NCI-H82 treated with DMSO at 0.1 percent for 48 hours (cell line): ENCODE measurements around the gene GPLD1.

Source experiments
- DNase-seq: peaks from one replicate; lab custom pipeline; 2025; ENCODE audit not compliant: unreplicated experiment; lab: John Stamatoyannopoulos, UW

GPLD1 gene

DNA sequence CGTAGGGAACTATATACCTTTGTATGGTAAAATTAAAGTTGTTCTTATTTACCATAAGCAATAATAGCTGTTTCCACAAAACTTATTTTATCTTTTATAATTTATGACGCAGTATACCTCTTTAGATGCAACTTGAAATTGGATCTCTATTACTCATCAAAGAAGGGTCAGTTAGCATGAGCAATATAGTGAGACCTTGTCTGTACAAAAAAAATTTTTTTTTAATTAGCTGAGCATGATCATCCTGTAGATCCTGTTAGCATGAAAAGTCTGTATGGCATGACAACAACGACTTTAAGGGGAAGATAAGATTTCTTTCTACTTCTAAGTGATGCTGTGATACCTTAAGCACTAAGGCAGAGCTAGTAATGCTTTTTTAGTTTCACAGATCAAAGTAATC is 11.3 kb upstream of the GPLD1 start:
- no peak for DNase-seq

DNA sequence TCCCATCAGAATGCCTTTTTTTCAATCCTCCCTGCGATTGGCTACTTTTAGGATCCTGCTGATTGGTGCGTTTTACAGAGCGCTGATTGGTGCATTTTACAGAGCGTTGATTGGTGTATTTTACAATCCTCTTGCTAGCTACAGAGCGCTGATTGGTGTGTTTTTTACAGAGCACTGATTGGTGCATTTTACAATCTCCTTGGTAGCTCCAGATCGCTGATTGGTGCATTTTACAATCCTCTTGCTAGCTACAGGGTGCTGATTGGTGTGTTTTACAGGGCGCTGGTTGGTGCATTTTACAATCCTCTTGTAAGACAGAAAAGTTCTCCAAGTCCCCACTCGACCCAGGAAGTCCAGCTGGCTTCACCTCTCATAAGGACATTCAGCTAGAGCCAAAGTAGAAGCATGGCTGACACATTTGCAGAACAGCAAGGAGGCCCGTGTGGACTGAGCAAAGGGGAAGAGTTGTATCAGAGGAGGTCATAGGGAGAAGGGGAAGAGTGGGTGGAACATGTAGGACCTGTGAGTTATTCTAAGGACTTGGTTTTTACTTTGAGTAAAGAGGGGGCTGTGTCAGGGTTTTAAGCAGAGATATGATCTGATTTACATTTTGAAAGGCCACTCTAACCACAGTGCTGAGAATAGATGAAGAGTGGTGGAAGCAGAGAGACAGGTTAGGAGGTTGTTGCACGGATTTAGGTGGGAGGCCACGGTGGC is 8.0 kb upstream of the GPLD1 start:
- DNase-seq = no peak

DNA sequence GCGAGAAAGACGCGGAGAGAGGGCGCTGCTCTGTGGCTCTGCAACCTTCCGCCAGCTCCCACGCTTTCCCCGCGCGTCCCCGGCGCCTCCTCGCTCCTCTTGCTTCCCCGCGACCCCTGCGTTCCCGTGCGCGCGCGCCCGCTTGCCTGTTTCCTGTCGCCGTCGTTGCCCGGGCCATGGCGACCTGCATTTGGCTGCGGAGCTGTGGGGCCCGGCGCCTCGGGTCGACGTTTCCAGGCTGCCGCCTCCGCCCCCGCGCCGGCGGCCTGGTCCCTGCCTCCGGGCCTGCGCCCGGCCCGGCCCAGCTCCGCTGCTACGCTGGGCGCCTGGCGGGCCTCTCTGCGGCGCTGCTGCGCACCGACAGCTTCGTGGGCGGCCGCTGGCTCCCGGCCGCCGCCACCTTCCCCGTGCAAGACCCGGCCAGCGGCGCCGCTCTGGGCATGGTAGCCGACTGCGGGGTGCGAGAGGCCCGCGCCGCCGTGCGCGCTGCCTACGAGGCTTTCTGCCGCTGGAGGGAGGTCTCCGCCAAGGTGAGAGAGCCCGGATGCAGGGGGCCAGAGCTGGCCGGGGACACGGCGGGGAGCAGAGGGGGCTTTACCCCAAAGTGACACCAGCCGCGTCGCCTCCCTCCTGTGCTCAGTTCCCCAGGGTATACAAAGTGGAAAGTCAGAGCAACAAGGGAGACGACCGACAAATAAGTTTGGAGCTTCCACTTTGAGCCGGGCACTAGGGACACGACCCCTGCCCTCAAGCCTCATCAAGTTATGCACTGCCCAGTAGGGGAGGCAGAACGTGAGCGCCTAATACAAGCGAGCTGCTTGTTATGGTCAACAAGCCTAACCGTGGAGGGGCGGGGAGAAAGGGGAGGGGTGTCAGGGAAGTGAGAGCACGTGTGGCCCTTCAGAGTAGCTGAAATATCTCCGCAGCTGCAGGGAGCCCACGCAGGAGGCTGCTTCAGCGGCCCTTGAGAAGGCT is 5.7 kb upstream of the GPLD1 start, which contains the start of gene ALDH5A1:
Gene ALDH5A1 (plus strand): TSS at position 149 of the 975 bp plus-strand sequence. CDS start 28 bp downstream, at position 177.
- DNase-seq = no peak

DNA sequence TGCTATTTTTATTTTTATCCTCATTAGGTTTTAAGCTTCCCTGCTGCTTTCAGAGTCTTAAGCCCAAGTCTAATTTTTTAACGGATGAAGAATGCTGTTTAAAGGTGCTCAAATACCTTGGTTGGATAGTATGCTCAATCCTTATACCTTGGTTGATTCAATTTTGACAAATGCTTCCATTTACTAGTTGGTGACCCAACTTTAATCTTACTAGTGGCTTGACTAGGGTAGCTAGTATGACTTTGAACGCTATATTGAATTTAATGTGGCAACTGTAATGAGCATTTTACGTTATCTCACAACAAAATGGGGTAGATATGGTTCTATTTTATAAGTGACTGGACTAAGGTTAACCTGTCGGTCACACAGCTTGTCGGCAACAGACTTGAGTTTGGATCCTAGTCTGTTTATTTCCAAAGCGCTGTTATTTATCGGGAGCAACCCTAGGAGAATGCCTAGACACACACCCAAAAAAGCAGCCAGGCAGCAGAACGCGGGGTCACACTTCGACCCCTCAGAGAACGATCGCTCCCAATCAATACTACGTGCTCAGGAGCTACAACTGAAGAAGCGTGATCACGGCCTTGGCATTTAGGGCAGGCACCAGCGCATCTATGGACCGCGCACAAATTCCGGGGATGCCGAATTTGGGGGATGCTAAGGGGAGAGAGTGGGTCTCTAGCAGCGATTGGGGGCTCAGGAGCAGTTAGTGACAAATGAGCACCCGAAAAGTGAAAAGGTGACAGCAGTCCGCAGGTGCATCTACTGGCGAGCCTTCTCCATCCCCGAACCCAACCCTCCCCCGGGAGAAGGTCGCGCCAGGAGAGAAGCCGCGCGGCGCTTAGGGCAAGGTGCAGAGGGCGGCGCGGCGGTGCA is 4.8 kb upstream of the GPLD1 start:
- no peak for DNase-seq

DNA sequence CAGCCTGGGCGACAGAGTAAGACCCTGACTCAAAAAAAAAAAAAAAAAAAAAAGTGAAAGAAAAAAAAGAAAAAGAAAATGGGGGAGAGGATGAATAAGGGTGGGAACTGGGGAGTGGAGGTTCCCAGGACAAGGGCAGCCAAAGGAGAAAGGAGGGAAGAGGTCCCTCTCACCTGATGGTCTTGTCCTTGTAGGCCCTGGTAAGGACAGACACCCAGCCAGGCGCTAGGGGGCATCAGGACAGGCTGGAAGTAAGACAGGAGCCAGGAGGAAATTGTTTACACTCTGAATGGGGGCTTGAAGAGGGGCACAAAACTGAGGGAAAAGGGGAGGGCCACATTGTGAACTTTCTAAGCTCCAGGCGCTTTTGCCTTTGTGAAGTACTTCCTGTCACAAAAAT is 3.1 kb upstream of the GPLD1 start:
- no peak for DNase-seq

DNA sequence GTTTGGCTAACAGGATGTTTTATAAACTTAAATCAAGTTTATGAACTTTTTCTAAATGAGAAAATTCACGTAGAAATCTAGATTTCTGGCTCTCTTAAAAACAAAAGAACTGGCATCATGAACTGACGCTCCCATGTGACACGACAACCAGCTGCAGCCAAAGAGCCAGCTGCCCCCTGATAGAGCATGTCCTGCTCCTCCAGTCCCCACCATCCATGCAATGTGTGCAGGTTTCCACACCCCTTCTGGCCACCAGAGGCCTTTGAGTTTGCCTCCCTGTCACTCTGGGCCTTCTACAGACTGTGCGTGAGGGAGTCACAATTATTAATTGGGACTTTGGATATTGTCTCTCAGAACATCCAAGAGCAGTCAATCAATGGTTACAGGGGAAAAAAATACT is 1.6 kb upstream of the GPLD1 start:
- no peak for DNase-seq

DNA sequence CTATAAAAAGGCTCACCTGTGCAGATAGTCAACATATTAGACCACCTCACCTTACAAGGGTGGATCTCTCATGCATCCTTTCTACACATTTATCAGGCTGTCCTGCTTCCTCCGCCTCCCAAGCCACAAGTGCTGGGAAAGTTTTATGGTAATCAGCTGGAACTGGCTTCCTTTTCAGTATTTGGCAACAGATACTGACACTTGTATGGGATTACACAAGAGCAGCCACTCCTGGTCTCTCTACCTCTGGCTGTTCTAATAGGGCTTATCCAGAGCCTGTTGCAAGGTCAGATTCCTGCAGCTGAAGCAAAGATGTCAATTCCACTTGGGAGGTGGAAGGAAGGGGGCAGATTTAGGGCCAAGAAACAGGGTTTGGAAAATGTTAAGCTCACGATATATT is 503 bp upstream of the GPLD1 start:
- no peak for DNase-seq

DNA sequence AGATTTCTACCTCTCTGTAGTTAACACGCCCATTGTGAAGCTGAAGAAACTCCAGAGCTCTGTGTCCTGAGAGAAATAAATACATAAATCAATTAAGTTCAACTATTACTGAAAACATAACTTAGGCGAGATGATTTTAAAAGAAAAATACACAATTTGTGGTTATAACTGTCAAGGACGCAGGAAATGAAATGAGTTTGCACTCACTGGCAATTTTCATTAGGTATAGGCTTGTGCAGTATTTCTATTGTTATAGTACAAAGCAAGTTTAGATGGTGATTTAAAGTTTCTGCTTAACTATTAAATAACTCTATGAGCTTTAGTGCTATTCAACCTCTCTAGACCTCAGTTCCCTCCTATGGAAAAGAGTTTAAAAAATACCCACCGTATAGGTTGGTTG is 3.3 kb downstream of the GPLD1 start:
- DNase-seq = no peak

DNA sequence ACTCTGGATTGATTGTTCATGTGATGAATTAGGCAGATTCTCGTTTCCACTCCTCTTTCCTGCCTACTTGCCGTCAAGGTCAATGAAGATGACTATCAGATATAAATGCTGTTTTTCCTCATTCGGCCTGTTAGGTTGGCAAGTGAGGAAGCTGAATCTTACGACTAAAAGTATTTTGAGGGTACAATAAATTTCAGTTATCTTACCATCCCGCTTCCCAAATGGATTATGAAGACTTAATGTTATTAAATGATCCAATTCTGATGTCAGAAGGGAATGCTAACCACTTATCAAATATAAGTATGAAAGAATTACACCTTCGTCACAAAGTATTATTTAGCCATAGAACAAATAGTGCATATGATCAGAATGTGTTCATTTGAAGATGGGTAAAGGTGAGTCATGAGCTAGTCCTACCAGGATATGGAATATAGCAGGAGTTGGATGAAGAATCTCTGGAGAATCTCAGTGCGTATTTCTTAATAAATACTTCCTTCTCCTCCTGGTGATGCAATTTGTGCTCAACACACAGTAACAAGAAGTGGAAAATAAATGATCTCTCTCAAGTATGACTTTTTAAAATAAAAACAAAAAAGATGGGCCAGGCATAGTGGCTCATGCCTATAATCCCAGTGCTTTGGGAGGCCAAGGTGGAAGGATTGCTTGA is 4.6 kb downstream of the GPLD1 start:
- no peak for DNase-seq

DNA sequence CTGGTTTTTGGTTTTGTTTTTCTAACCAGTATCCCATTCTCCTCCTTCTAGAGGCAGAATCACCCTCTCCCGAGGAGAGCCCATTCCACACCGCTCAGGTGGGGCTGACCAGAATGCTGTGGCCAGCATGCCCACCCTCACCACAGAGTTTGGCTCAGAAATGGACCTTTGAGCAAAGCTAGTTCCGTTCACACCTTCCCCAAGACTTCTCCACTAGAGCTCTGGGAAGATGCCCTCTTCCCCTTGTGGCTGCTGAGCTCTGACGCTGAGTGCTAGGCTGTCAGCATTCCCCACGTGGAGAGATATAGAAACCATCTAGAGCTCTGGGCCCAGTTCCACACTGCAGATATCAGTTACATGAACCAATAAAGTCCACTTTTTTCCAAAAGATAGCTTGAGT is 7.9 kb downstream of the GPLD1 start:
- DNase-seq = no peak

DNA sequence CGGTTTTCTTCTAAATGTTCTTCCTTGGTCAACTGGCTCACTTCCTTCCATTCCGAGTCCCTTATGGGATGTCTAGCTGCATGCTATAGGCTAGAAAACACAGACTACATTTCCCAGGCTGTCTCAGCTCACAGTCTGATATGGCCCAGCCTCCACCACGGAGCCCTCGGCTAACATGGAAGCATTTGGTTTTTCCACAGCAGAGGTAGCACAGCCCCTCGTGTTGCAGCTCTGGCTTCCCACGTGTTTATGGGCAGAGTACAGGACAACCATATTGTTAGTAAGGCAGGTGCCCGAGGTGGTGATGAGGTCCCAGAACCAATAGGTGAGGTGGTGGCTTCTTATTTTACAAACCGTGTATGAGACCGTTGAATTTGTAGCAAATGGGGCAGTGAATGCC is 8.7 kb downstream of the GPLD1 start:
- no peak for DNase-seq

DNA sequence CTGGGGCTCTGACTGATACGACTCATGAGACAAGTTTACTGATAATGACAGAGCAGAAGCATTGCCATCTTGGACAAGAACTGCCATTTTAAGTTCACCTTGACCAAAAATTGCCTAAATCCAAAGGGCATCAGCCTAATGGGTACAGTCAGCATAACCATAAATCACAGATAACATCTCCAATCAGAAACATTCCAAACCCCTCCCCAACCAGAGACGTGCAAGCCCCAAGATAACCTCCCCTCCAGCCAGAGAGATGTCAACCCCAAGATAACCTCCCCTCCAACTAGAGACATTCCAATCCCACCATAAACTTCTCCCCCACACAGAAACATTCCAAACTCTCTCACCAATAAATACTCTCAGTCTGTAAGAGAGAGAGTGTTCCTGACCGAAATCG is 10.5 kb downstream of the GPLD1 start:
- no peak for DNase-seq

DNA sequence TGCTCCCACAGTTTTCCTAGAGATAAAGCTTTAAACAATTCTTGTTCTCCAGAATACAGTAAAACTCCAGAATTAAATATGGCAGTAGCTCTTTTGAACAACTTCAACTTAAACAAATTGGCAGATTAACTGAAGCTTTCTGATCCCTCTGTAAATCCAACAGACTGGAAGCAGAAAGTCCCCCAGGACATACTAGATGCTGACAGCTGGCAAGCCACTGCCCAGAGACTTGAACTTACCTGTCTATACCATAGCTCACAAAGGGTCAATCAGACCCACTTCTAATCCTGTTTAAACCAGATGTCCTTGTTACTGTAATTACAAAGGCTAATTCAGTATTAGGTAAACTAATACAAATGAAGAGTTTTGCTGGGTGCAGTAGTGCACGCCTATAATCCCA is 12.3 kb downstream of the GPLD1 start:
- peak; percentile 61 for DNase-seq

DNA sequence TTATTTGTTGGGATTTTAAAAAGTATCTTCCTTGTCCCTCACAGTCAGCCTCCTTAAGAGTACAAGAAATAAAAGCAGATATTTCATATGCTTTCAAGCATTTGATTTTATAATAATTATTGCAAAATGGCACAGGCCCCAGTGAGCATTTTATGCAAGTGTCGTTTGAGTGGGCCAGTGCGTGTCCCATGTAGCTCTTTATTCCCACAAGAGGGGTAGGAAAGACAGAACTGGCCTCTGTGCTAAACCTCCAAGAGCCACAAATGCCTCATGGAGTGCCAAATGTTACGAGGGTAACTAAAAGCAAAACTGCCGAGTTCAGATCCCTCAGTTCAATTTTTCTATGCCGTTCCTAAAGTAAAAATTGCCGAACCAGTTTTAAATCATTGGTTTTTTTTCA is 12.7 kb downstream of the GPLD1 start:
- no peak for DNase-seq

DNA sequence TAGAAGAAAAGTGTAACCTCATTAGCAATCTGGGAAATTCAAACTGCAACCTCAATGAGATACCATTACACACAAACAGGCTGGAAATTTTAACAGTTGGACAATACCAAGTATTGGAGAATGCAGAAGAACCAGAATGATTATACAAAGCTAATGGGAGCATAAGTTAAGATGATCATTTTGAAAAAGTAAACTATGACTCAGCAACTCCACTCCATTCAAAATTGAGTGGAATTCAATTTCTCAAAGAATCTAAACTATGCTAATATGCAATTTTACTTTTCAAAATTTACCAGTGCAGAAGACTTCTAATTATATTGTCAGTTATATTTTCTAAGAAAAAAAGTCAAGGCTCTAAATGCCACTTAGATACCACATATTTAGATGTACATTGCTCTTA is 17.2 kb downstream of the GPLD1 start:
- no peak for DNase-seq

DNA sequence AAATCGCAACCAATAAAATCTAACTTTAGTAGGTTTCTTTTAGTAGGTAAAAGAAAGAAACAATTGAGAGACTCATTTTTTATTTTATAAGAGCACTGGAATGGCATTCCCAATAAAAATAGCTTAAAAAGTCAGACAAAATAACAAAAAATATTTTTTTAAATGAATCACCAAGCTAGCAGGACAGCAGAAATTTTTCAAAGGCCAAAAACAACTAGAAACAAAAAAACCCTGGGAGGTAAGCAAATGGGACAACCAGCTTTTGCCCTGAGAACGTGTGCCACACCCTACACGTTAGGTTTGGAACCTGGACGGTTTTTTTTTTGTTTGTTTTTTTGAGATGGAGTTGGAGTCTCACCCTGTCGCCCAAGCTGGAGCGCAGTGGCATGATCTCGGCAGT is 19.6 kb downstream of the GPLD1 start:
- no peak for DNase-seq

DNA sequence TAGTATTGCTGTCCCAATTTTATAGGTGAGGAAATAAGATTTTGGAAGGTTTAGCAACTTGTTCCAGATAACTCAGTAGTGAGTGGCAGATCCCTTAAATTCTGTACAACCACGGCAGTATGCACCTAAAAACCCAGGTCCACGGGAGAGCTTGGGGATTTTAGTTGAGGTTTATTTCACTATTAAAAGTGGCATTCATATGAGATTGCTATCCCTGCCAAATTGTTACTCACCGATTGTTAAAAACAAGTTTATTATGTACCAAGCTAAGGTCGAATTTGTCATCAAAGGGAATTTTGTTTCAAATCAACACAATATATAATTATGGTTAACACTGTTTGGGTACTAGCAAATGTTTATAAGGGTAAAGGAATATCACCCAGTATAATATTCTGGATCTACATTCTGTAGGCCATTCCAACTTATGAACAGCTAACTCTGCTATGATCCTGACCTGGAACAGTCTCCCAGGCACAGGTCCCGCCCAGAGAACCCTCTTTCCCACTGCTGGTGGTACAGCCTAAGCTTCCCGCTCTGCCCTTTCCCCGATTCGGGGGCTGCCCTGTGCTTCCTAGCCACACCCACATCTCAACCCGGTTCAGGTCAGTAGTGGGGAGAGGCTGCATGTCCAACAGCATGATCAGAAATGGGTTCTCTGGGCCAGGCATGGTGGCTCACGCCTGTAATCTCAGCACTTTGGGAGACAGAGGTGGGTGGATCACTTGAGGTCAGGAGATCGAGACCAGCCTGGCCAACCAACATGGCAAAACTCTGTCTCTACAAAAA is 24.9 kb downstream of the GPLD1 start:
- DNase-seq = no peak

DNA sequence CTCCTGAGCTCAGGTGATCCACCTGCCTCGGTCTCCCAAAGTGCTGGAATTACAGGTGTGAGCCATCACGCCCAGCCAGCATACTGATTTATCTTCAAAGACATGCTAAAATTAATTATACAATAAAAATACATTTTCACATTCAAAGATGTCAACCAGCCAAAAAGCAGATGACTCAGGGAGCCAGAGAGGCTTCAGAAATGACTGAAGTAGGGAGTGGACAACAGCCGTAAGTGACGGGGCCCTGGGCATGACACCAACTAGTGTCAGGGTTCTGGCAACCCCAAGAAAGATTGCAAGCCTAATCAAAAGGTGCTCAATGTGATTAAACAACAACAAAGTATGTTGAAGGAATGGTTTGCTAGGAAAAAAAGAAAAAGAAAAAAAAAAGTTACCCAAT is 28.4 kb downstream of the GPLD1 start:
- no peak for DNase-seq

DNA sequence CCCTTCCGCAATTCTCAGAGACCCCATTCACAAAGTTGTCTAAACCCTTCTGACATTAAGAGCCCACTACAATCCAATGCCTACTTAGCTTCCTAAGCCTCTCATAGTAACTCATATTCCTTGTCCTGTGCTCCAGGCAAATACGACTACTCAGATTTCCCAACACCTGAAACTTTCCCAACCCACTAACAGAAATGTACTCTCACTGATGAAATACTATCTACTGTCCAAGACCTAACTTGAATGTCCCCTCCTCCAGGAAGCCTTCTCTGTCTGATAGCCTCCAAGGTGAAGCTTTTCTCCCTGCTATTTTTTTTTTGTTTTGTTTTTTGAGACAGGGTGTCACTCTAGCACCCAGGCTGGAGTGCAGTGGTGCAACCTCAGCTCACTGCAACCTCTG is 30.4 kb downstream of the GPLD1 start:
- DNase-seq = no peak

DNA sequence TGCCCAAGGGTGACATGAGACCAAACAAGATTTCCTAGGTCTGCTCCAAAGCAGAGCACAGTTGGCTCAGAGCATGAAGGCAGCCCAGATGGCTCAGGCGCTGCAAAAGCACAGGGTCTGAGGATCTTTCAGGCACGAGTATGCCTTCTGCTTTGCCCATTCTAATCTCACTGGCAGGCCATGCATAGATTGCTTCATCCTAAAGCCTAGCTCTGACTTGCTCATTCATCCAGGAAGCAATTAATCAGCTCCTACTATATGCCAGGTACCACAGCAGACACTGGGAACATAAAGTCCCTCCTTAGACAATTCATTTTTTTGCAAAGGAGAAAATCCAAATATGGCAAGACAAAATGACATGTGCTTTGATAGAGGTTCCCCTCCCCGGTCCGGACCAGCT is 31.2 kb downstream of the GPLD1 start:
- DNase-seq = no peak
